A549 treated with AZD9567 at 1 μM for 4 hours (cell line): ENCODE results near the gene AKAP8L. TPM values are rescaled to one million over a fixed set of nuclear protein-coding genes. Genes with fewer than 3 reads are reported as not detected.

Source experiments
- total RNA-seq: library from RNA; stranded (reverse); fragments of 200-300 nt; extraction: Qiagen RNA extraction; gene quantifications from 5 replicates; pipeline ENCODE4 v1.2.3, GENCODE V29; 2022; ENCODE audit not compliant: insufficient read depth

AKAP8L gene
- total RNA-seq: 38.4 to 53.6 TPM (median 40.4 TPM) in 5 replicates

GRCh38 chr19:15418579-15419412, at the start of gene AKAP8L:
AKAP8L (minus strand) TSS chr19:15418988; CDS start chr19:15418923, 65 bp downstream.

GRCh38 chr19:15464394-15465385, 45.9 kb upstream of the AKAP8L start, which contains the start of gene RASAL3:
RASAL3 (minus strand) TSS chr19:15464544; CDS start chr19:15464358, 186 bp downstream.

GRCh38 chr19:15449620-15450527, 31.1 kb upstream of the AKAP8L start, which contains the start of gene WIZ:
WIZ (minus strand) TSS chr19:15449956; CDS start chr19:15448307, 1,649 bp downstream.

GRCh38 chr19:15379083-15379998, 39.4 kb downstream of the AKAP8L start, which contains the start of gene AKAP8:
AKAP8 (minus strand) TSS chr19:15379787; CDS start chr19:15379731, 56 bp downstream.

GRCh38 chr19:15332311-15332996, 86.3 kb downstream of the AKAP8L start, which contains the start of gene BRD4:
BRD4 (minus strand) TSS chr19:15332539; CDS start chr19:15273099, 59,440 bp downstream.

Other genes with a start within 250 kb of the AKAP8L start
- 7.6 to 13.4 TPM (median 12.0 TPM) in 5 replicates for gene NOTCH3, start 218.0 kb downstream of the AKAP8L start, total RNA-seq
- gene EPHX3, start 186.5 kb downstream of the AKAP8L start, total RNA-seq: 0.06 to 0.16 TPM (median 0.13 TPM) in 4 of 5 replicates, not detected in the other
- 21.2 to 27.0 TPM (median 25.8 TPM) in 5 replicates for gene BRD4, start 86.4 kb downstream of the AKAP8L start, total RNA-seq
- 15.9 to 18.8 TPM (median 16.5 TPM) in 5 replicates for gene AKAP8, start 39.2 kb downstream of the AKAP8L start, total RNA-seq
- gene WIZ, start 31.0 kb upstream of the AKAP8L start, total RNA-seq: 19.1 to 23.3 TPM (median 22.4 TPM) in 5 replicates
- gene RASAL3, start 45.6 kb upstream of the AKAP8L start, total RNA-seq: 0.19 TPM in 1 of 5 replicates, not detected in the others
- not detected in 5 replicates for gene PGLYRP2, start 60.5 kb upstream of the AKAP8L start, total RNA-seq
- 0.09 to 1.6 TPM (median 0.17 TPM) in 5 replicates for gene CYP4F22, start 89.5 kb upstream of the AKAP8L start, total RNA-seq
- not detected in 5 replicates for gene CYP4F8, start 196.2 kb upstream of the AKAP8L start, total RNA-seq
- gene CYP4F3, start 221.9 kb upstream of the AKAP8L start, total RNA-seq: 1.1 to 3.6 TPM (median 3.1 TPM) in 5 replicates